ENCODE results near the gene CIP2A. TPM values are rescaled to one million over a fixed set of nuclear protein-coding genes. Genes with fewer than 3 reads are reported as not detected.

CIP2A gene
- total and polyA plus RNA-seq, 2 of the 4 experiments (the other 2 are of a cell fraction): 8.5 to 27.8 TPM

GRCh38 chr3:108511490-108511889 is 77.7 kb downstream of the CIP2A start:
- intact Hi-C loops (cut with micrococcal nuclease) (no loop called here), in situ Hi-C loops (cut with MboI; ENCODE audit: low sequenced_read_pairs) (no loop called here), dilution Hi-C loops (cut with HindIII; ENCODE audit: low sequenced_read_pairs, unreplicated experiment) (no loop called here)
- Histone ChIP-seq H2BK120ac (ENCODE audit: low read depth, low read length) (no peak overlapping the region), H3K56ac (ENCODE audit: extremely low read depth, insufficient read depth, low read length) (no peak overlapping the region), H3K27ac (ENCODE audit: insufficient read depth, low read length) (no peak overlapping the region), H4K91ac (ENCODE audit: insufficient read depth, low read depth, low read length) (no peak overlapping the region), H3K14ac (replicated peaks; ENCODE audit: low read depth, low read length) (no peak overlapping the region), H3K9ac (ENCODE audit: low read depth, low read length) (no peak overlapping the region), H3K23ac (ENCODE audit: low read depth, low read length) (no peak overlapping the region), H3K4me3 (ENCODE audit: insufficient read depth, low read depth, low read length) (no peak overlapping the region), H3K79me1 (ENCODE audit: low read depth in 1 of 2, low read length in 2 of 2) (no peaks in the 10 kb centered on the region), H3K4me1 (ENCODE audit: control insufficient read depth, insufficient read depth, low read length) (no peaks in the 10 kb centered on the region), H4K5ac (ENCODE audit: low read depth, low read length) (no peak overlapping the region), H4K20me1 (ENCODE audit: insufficient read depth, low read length) (no peaks in the 10 kb centered on the region), H2AFZ (replicated peaks; ENCODE audit: low read length, poor library complexity) (no peak overlapping the region), H2BK15ac (ENCODE audit: low read depth, low read length) (no peak overlapping the region), H2AK9ac (replicated peaks; ENCODE audit: low read depth, low read length, poor library complexity) (no peak overlapping the region), H4K8ac (ENCODE audit: low read depth in 2 of 2, low read length in 2 of 2) (no peak overlapping the region), H2BK5ac (ENCODE audit: low read depth, low read length, poor library complexity, severe bottlenecking) (no peak overlapping the region), H3K4me2 (ENCODE audit: low read depth, low read length) (no peak overlapping the region), H2BK20ac (ENCODE audit: low read depth, low read length) (no peak overlapping the region), H3K18ac (ENCODE audit: low read depth, low read length) (no peak overlapping the region), H3K9me1 (ENCODE audit: insufficient read depth, low read length) (no peaks in the 10 kb centered on the region; the same call in 1 of the 2 replicates), H3K9me3 (ENCODE audit: control insufficient read depth, insufficient read depth, low read length) (no peaks in the 10 kb centered on the region), H3K36me3 (ENCODE audit: control insufficient read depth, insufficient read depth, low read length) (no peaks in the 10 kb centered on the region), H2AK5ac (ENCODE audit: low read depth, low read length) (no peak overlapping the region), H3K4ac (ENCODE audit: low read depth, low read length) (no peak overlapping the region), H3K27me3 (ENCODE audit: control insufficient read depth, insufficient read depth, low read length) (no peaks in the 10 kb centered on the region; the same call in 1 of the 2 replicates)
- CTCF ChIA-PET: no interaction called here
- POLR2A ChIA-PET (ENCODE audit: unreplicated experiment): no interaction called here
- no peak for ATAC-seq (ENCODE audit: low read depth)
- BruUV-seq (replicated peaks): no TSS peak
- no peak for TF ChIP-seq CEBPB (IDR thresholded peaks at IDR 0.05; ENCODE audit: low read depth, low read length)
- no peak for TF ChIP-seq BHLHE40 (IDR thresholded peaks at IDR 0.05; ENCODE audit: low read depth, low read length)
- TF ChIP-seq RFX5 (IDR thresholded peaks at IDR 0.05; ENCODE audit: low read depth, low read length): no peak
- no peak for TF ChIP-seq RCOR1 (IDR thresholded peaks at IDR 0.05; ENCODE audit: insufficient replicate concordance, low read length)
- TF ChIP-seq CTCF (conservative IDR thresholded peaks at IDR 0.05; ENCODE audit: low read depth, low read length): no peak
- no peak for TF ChIP-seq USF2 (IDR thresholded peaks at IDR 0.05; ENCODE audit: low read depth, low read length)
- no peak for TF ChIP-seq MAZ (IDR thresholded peaks at IDR 0.05; ENCODE audit: borderline replicate concordance, low read depth, low read length)
- TF ChIP-seq MXI1 (IDR thresholded peaks at IDR 0.05; ENCODE audit: borderline replicate concordance, low read depth, low read length): no peak
- no peak for TF ChIP-seq NFE2L2 (IDR thresholded peaks at IDR 0.05; ENCODE audit: low read depth, low read length)
- TF ChIP-seq SMC3 (IDR thresholded peaks at IDR 0.05; ENCODE audit: low read depth, low read length): no peak
- no peak for TF ChIP-seq MAFK (IDR thresholded peaks at IDR 0.05; ENCODE audit: low read depth, low read length)
- no peak for TF ChIP-seq FOS (IDR thresholded peaks at IDR 0.05; ENCODE audit: low read depth, low read length)
- TF ChIP-seq CHD1 (IDR thresholded peaks at IDR 0.05; ENCODE audit: low read depth, low read length): no peak
- no peak for TF ChIP-seq POLR2A (IDR thresholded peaks at IDR 0.05; ENCODE audit: low read depth, low read length)
- TF ChIP-seq RAD21 (IDR thresholded peaks at IDR 0.05; ENCODE audit: low read length): no peak
- no peak for TF ChIP-seq ELK1 (IDR thresholded peaks at IDR 0.05; ENCODE audit: borderline replicate concordance, low read depth, low read length)
- DNase-seq: no peak
